ENCODE results near the gene LIPC. TPM values are rescaled to one million over a fixed set of nuclear protein-coding genes. Genes with fewer than 3 reads are reported as not detected.

Gene LIPC
- total RNA-seq, 3 donors from 2014 or later (not counting 1 experiment from before 2014, with no cell fraction given), result 5.3 to 7.1 (median 5.3) TPM

GRCh38 chr15:58541410-58542087 lies 109.8 kb downstream of the LIPC start:
- no peak for DNase-seq
- H3K36me3 Mint-ChIP-seq, result no peaks in the 10 kb centered on the region
- no peak for ATAC-seq
- Histone ChIP-seq H3K27ac (ENCODE audit: low read length) (no peak overlapping the region), H3K36me3 (ENCODE audit: control insufficient read depth, insufficient read depth, low read length) (no peaks in the 10 kb centered on the region), H3K9me3 (ENCODE audit: control insufficient read depth, insufficient read depth, low read length) (no peaks in the 10 kb centered on the region), H3K4me1 (ENCODE audit: control insufficient read depth, insufficient read depth, low read length) (peaks cover 25% of the 10 kb centered on the region), H3K27me3 (ENCODE audit: control insufficient read depth, insufficient read depth, low read length) (no peaks in the 10 kb centered on the region), H3K4me3 (ENCODE audit: low read length) (no peak overlapping the region)
- TF ChIP-seq, protein P1, sequence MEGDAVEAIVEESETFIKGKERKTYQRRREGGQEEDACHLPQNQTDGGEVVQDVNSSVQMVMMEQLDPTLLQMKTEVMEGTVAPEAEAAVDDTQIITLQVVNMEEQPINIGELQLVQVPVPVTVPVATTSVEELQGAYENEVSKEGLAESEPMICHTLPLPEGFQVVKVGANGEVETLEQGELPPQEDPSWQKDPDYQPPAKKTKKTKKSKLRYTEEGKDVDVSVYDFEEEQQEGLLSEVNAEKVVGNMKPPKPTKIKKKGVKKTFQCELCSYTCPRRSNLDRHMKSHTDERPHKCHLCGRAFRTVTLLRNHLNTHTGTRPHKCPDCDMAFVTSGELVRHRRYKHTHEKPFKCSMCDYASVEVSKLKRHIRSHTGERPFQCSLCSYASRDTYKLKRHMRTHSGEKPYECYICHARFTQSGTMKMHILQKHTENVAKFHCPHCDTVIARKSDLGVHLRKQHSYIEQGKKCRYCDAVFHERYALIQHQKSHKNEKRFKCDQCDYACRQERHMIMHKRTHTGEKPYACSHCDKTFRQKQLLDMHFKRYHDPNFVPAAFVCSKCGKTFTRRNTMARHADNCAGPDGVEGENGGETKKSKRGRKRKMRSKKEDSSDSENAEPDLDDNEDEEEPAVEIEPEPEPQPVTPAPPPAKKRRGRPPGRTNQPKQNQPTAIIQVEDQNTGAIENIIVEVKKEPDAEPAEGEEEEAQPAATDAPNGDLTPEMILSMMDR (IDR thresholded peaks at IDR 0.05), result no peak
- H3K27ac Mint-ChIP-seq, result no peak overlapping the region
- intact Hi-C loops (cut with micrococcal nuclease), result no loop called here
- no peaks in the 10 kb centered on the region for H3K9me3 Mint-ChIP-seq
- H3K27me3 Mint-ChIP-seq (ENCODE audit: low read depth in 2 of 2), result peaks cover 0 to 3% of the 10 kb centered on the region in 2 donors
- 91% methylated on average over 22 of the region's 22 CpGs for WGBS (ENCODE audit: insufficient coverage)
- no peak overlapping the region for H3K4me3 Mint-ChIP-seq
- peaks cover 25 to 32% of the 10 kb centered on the region in 2 donors for H3K4me1 Mint-ChIP-seq

- H3K4me3 ChIP-seq (ENCODE audit: low read length), result no peak overlapping the region
- DNase-seq (no peak), ATAC-seq (no peak)
- WGBS (ENCODE audit: insufficient coverage), result 91% methylated on average over 14 of the region's 17 CpGs
- H3K27me3 Mint-ChIP-seq (ENCODE audit: low read depth in 2 of 2), result peaks cover 0 to 3% of the 10 kb centered on the region in 2 donors
- H3K9me3 Mint-ChIP-seq, result no peaks in the 10 kb centered on the region
- intact Hi-C loops (cut with micrococcal nuclease), result loop anchor here (2.0 kb wide), 1 partner anchor 27 kb away; no protein-coding TSS in a partner anchor
- no peaks in the 10 kb centered on the region for H3K36me3 ChIP-seq (ENCODE audit: control insufficient read depth, insufficient read depth, low read length)
- no peaks in the 10 kb centered on the region for H3K36me3 Mint-ChIP-seq
- no peaks in the 10 kb centered on the region for H3K9me3 ChIP-seq (ENCODE audit: control insufficient read depth, insufficient read depth, low read length)
- H3K27ac Mint-ChIP-seq, result no peak overlapping the region
- no peak overlapping the region for H3K27ac ChIP-seq (ENCODE audit: low read length)
- H3K4me3 Mint-ChIP-seq, result no peak overlapping the region
- no peaks in the 10 kb centered on the region for H3K27me3 ChIP-seq (ENCODE audit: control insufficient read depth, insufficient read depth, low read length)
- peaks cover 33 to 46% of the 10 kb centered on the region in 2 donors for H3K4me1 Mint-ChIP-seq
- peaks cover 25% of the 10 kb centered on the region for H3K4me1 ChIP-seq (ENCODE audit: control insufficient read depth, insufficient read depth, low read length)
- TF ChIP-seq, protein P1 (IDR thresholded peaks at IDR 0.05), result no peak
Measured at GRCh38 chr15:58543664-58544335, 112.0 kb downstream of the LIPC start.

GRCh38 chr15:58544756-58545155 lies 113.0 kb downstream of the LIPC start:
- Histone ChIP-seq H3K27ac (ENCODE audit: low read length) (peak overlapping the region; percentile 19), H3K27me3 (ENCODE audit: control insufficient read depth, insufficient read depth, low read length) (no peaks in the 10 kb centered on the region), H3K4me1 (ENCODE audit: control insufficient read depth, insufficient read depth, low read length) (peaks cover 25% of the 10 kb centered on the region), H3K36me3 (ENCODE audit: control insufficient read depth, insufficient read depth, low read length) (no peaks in the 10 kb centered on the region), H3K4me3 (ENCODE audit: low read length) (no peak overlapping the region), H3K9me3 (ENCODE audit: control insufficient read depth, insufficient read depth, low read length) (no peaks in the 10 kb centered on the region)
- DNase-seq, result no peak
- H3K36me3 Mint-ChIP-seq, result no peaks in the 10 kb centered on the region
- peaks cover 0 to 2% of the 10 kb centered on the region in 2 donors for H3K27me3 Mint-ChIP-seq (ENCODE audit: low read depth in 2 of 2)
- H3K9me3 Mint-ChIP-seq, result no peaks in the 10 kb centered on the region
- intact Hi-C loops (cut with micrococcal nuclease), result loop anchor here (2.0 kb wide), 1 partner anchor 28 kb away; no protein-coding TSS in a partner anchor
- 91% methylated on average over 5 of the region's 5 CpGs for WGBS (ENCODE audit: insufficient coverage)
- TF ChIP-seq, protein P1 (IDR thresholded peaks at IDR 0.05), result no peak
- H3K4me3 Mint-ChIP-seq, result peak overlapping the region; percentile 80
- peak overlapping the region; percentile 90 to 94 for H3K27ac Mint-ChIP-seq
- ATAC-seq, result no peak
- H3K4me1 Mint-ChIP-seq, result peaks cover 31 to 44% of the 10 kb centered on the region in 2 donors
